ENCODE data around the gene GLMN. TPM values are rescaled to one million over a fixed set of nuclear protein-coding genes. Genes with fewer than 3 reads are reported as not detected.
"Not testable (repeated sequence)": the region's sequence is repeated elsewhere in the genome, so short reads cannot be mapped to it uniquely, and the experiment has no call there.

Gene GLMN
- polyA plus RNA-seq, 3 donors, result 2.1 to 4.1 (median 2.6) TPM

- TF ChIP-seq CTCF (IDR thresholded peaks at IDR 0.05), result no peak
- Histone ChIP-seq H2AFZ (ENCODE audit: insufficient read depth, low read depth, low read length, poor library complexity, severe bottlenecking) (no peak overlapping the region), H3K4me2 (replicated peaks; ENCODE audit: extremely low read depth, low read length, poor library complexity, severe bottlenecking) (no peak overlapping the region), H3K4me3 (replicated peaks in 1 of 3; ENCODE audit: low read depth in 2 of 3, low read length in 3 of 3) (no peak overlapping the region), H3K27ac (ENCODE audit: low read depth in 1 of 2, low read length in 2 of 2) (no peak overlapping the region), H3K9me3 (replicated peaks in 1 of 2; ENCODE audit: control insufficient read depth in 1 of 2, insufficient read depth in 1 of 2, low read length in 2 of 2) (no peaks in the 10 kb centered on the region), H3K9ac (ENCODE audit: insufficient read depth, low read length, poor library complexity, severe bottlenecking) (no peak overlapping the region), H3K79me2 (ENCODE audit: insufficient read depth, low read length) (no peaks in the 10 kb centered on the region), H4K20me1 (ENCODE audit: insufficient read depth, low read length) (no peaks in the 10 kb centered on the region), H3K4me1 (ENCODE audit: control insufficient read depth in 1 of 2, insufficient read depth in 2 of 2, low read length in 2 of 2) (no peaks in the 10 kb centered on the region), H3K27me3 (ENCODE audit: control insufficient read depth in 2 of 2, insufficient read depth in 2 of 2, low read length in 2 of 2) (no peaks in the 10 kb centered on the region), H3K36me3 (replicated peaks in 1 of 2; ENCODE audit: control insufficient read depth in 1 of 2, insufficient read depth in 2 of 2, low read length in 2 of 2) (peaks cover 35 to 80% of the 10 kb centered on the region in 2 donors)
- Mint-ChIP-seq H3K27ac (no peak overlapping the region), H3K36me3 (peaks cover 63 to 76% of the 10 kb centered on the region in 2 donors), H3K27me3 (ENCODE audit: low read depth in 3 of 3) (no peaks in the 10 kb centered on the region), H3K4me3 (no peak overlapping the region), H3K9me3 (peaks cover 0 to 6% (median 2%) of the 10 kb centered on the region in 7 donors), H3K4me1 (no peaks in the 10 kb centered on the region)
- WGBS (ENCODE audit: insufficient coverage), result no CpG with 5 or more reads among the region's 3 CpGs
- intact Hi-C loops (cut with micrococcal nuclease), result no loop called here
- no peak for DNase-seq
Observed at GRCh38 chr1:92262516-92262915, 36.3 kb downstream of the GLMN start.

GRCh38 chr1:92259350-92259749 is 39.4 kb downstream of the GLMN start:
- DNase-seq, result no peak
- no peak overlapping the region for H2AFZ ChIP-seq (ENCODE audit: insufficient read depth, low read depth, low read length, poor library complexity, severe bottlenecking)
- no peaks in the 10 kb centered on the region for H3K27me3 Mint-ChIP-seq (ENCODE audit: low read depth in 3 of 3)
- H3K9me3 ChIP-seq (replicated peaks in 1 of 2; ENCODE audit: control insufficient read depth in 1 of 2, insufficient read depth in 1 of 2, low read length in 2 of 2), result no peaks in the 10 kb centered on the region
- H3K79me2 ChIP-seq (ENCODE audit: insufficient read depth, low read length), result no peaks in the 10 kb centered on the region
- no peak overlapping the region for H3K4me3 Mint-ChIP-seq
- peaks cover 30 to 70% of the 10 kb centered on the region in 2 donors for H3K36me3 ChIP-seq (replicated peaks in 1 of 2; ENCODE audit: control insufficient read depth in 1 of 2, insufficient read depth in 2 of 2, low read length in 2 of 2)
- WGBS (ENCODE audit: insufficient coverage), result no CpG with 5 or more reads among the region's 1 CpG
- H3K27ac ChIP-seq (ENCODE audit: low read depth in 1 of 2, low read length in 2 of 2), result no peak overlapping the region
- no peak overlapping the region for H3K4me3 ChIP-seq (replicated peaks in 1 of 3; ENCODE audit: low read depth in 2 of 3, low read length in 3 of 3)
- no peak overlapping the region for H3K9ac ChIP-seq (ENCODE audit: insufficient read depth, low read length, poor library complexity, severe bottlenecking)
- H4K20me1 ChIP-seq (ENCODE audit: insufficient read depth, low read length), result no peaks in the 10 kb centered on the region
- intact Hi-C loops (cut with micrococcal nuclease), result no loop called here
- TF ChIP-seq CTCF (IDR thresholded peaks at IDR 0.05), result no peak
- H3K4me1 ChIP-seq (ENCODE audit: control insufficient read depth in 1 of 2, insufficient read depth in 2 of 2, low read length in 2 of 2), result no peaks in the 10 kb centered on the region
- H3K36me3 Mint-ChIP-seq, result peaks cover 77 to 91% of the 10 kb centered on the region in 2 donors
- H3K27ac Mint-ChIP-seq, result no peak overlapping the region
- no peaks in the 10 kb centered on the region for H3K4me1 Mint-ChIP-seq
- H3K9me3 Mint-ChIP-seq, result peaks cover 11 to 25% (median 16%) of the 10 kb centered on the region in 7 donors
- no peaks in the 10 kb centered on the region for H3K27me3 ChIP-seq (ENCODE audit: control insufficient read depth in 2 of 2, insufficient read depth in 2 of 2, low read length in 2 of 2)
- no peak overlapping the region for H3K4me2 ChIP-seq (replicated peaks; ENCODE audit: extremely low read depth, low read length, poor library complexity, severe bottlenecking)

- H3K27ac Mint-ChIP-seq; H3K4me1 ChIP-seq (ENCODE audit: control insufficient read depth in 1 of 2, insufficient read depth in 2 of 2, low read length in 2 of 2); H3K4me1 Mint-ChIP-seq; H3K9me3 ChIP-seq (replicated peaks in 1 of 2; ENCODE audit: control insufficient read depth in 1 of 2, insufficient read depth in 1 of 2, low read length in 2 of 2); H3K4me3 Mint-ChIP-seq; H3K79me2 ChIP-seq (ENCODE audit: insufficient read depth, low read length); H2AFZ ChIP-seq (ENCODE audit: insufficient read depth, low read depth, low read length, poor library complexity, severe bottlenecking); H3K27ac ChIP-seq (ENCODE audit: low read depth in 1 of 2, low read length in 2 of 2); H3K4me2 ChIP-seq (replicated peaks; ENCODE audit: extremely low read depth, low read length, poor library complexity, severe bottlenecking); H3K4me3 ChIP-seq (replicated peaks in 1 of 3; ENCODE audit: low read depth in 2 of 3, low read length in 3 of 3); H3K27me3 ChIP-seq (ENCODE audit: control insufficient read depth in 2 of 2, insufficient read depth in 2 of 2, low read length in 2 of 2); H4K20me1 ChIP-seq (ENCODE audit: insufficient read depth, low read length); H3K9ac ChIP-seq (ENCODE audit: insufficient read depth, low read length, poor library complexity, severe bottlenecking); H3K27me3 Mint-ChIP-seq (ENCODE audit: low read depth in 3 of 3); DNase-seq; intact Hi-C loops (cut with micrococcal nuclease): not testable (repeated sequence)
- H3K36me3 ChIP-seq (replicated peaks in 1 of 2; ENCODE audit: control insufficient read depth in 1 of 2, insufficient read depth in 2 of 2, low read length in 2 of 2), result peaks cover 22 to 48% of the 10 kb centered on the region in 2 donors
- H3K36me3 Mint-ChIP-seq, result peaks cover 57 to 70% of the 10 kb centered on the region in 2 donors
- peaks cover 21 to 32% (median 24%) of the 10 kb centered on the region in 7 donors for H3K9me3 Mint-ChIP-seq
- WGBS (ENCODE audit: insufficient coverage), result no CpG with 5 or more reads among the region's 3 CpGs
Observed at GRCh38 chr1:92254714-92255113, 44.1 kb downstream of the GLMN start.
